GM12878 (cell line): ENCODE measurements around the gene SPSB3. TPM values are rescaled to one million over a fixed set of nuclear protein-coding genes. Genes with fewer than 3 reads are reported as not detected.

ENCODE experiments used
- ATAC-seq: fragments of 200-7000 bp; cut with Tn5 transposase; 3 replicates; pipeline ENCODE4 v1.9.1; 2020; ENCODE audit warnings: mild to moderate bottlenecking, moderate library complexity
- BruUV-seq: library from RNA; stranded (reverse); fragments of 400-500 nt; replicated peaks from 2 replicates; lab custom pipeline; 2021; lab: Mats Ljungman, UMichigan
- CTCF ChIA-PET: fragments of 300-600 bp; sonication (Branson Sonifier 250); formaldehyde crosslinking; extraction: SDS; loops from one replicate; lab custom pipeline; 2021; ENCODE audit warnings: inconsistent platforms; lab: Yijun Ruan, JAX
- POLR2A ChIA-PET: fragments of 350-600 bp; formaldehyde crosslinking; extraction: SDS; loops from one replicate; lab custom pipeline; 2021; ENCODE audit warnings: inconsistent platforms; lab: Charles Lee
- RAD21 ChIA-PET: fragments of 300-600 bp; sonication (Branson Sonifier 250); formaldehyde crosslinking; loops from one replicate; lab custom pipeline; 2023; ENCODE audit warnings: antibody characterized with exemption; ENCODE audit not compliant: unreplicated experiment; lab: Charles Lee
- SMC1A ChIA-PET: fragments of 300-600 bp; sonication (Branson Sonifier 250); formaldehyde crosslinking; loops from one replicate; lab custom pipeline; 2023; ENCODE audit not compliant: unreplicated experiment, uncharacterized antibody; lab: Charles Lee
- DNase-seq: peaks from one replicate; pipeline ENCODE4 v3.0.0-alpha.2; 2011; ENCODE audit warnings: low read depth, low spot score
- FAIRE-seq: peaks from 3 replicates; lab custom pipeline; 2011; peaks lifted over from hg19 to GRCh38; lab: Jason Lieb, UNC
- H2AFZ ChIP-seq: 2 replicates; pipeline ENCODE4 v1.6.0; 2011; ENCODE audit warnings: low read depth, low read length, control low read depth; ENCODE audit not compliant: control insufficient read depth
- H3K27ac ChIP-seq: 2 replicates; pipeline ENCODE4 v1.5.1; 2011; ENCODE audit warnings: control low read depth; ENCODE audit not compliant: control insufficient read depth, insufficient read depth
- H3K27me3 ChIP-seq, 2 experiments: replicated peaks in 1 of 2; 2 replicates each; pipeline versions ENCODE4 v1.6.0 to v1.6.1; 2011; ENCODE audit warnings: low read length in 1 of 2; ENCODE audit not compliant: control insufficient read depth in 2 of 2, insufficient read depth in 2 of 2
- H3K36me3 ChIP-seq, 2 experiments: 2 replicates each; pipeline ENCODE4 v1.5.1; 2011; ENCODE audit warnings: low read length in 1 of 2; ENCODE audit not compliant: control insufficient read depth in 2 of 2, insufficient read depth in 2 of 2
- H3K4me1 ChIP-seq: 2 replicates; pipeline ENCODE4 v1.6.1; 2011; ENCODE audit warnings: mild to moderate bottlenecking, low read length, moderate library complexity, mixed read lengths; ENCODE audit not compliant: control insufficient read depth, insufficient read depth
- H3K4me2 ChIP-seq: 2 replicates; pipeline ENCODE4 v1.6.0; 2011; ENCODE audit warnings: control low read depth; ENCODE audit not compliant: control insufficient read depth, insufficient read depth
- H3K4me3 ChIP-seq: fragments of 200-600 bp; sonication (generic); 2 replicates; pipeline ENCODE4 v1.5.1; 2016
- H3K79me2 ChIP-seq: 2 replicates; pipeline ENCODE4 v1.6.0; 2011; ENCODE audit warnings: low read length; ENCODE audit not compliant: control insufficient read depth, insufficient read depth
- H3K9ac ChIP-seq: 2 replicates; pipeline ENCODE4 v1.8.0; 2011; ENCODE audit warnings: low read length, control low read depth, mixed read lengths; ENCODE audit not compliant: control insufficient read depth, insufficient read depth
- H3K9me3 ChIP-seq: replicated peaks from 3 replicates; pipeline ENCODE4 v1.5.1; 2011; ENCODE audit warnings: mild to moderate bottlenecking, low read length; ENCODE audit not compliant: control insufficient read depth, insufficient read depth
- H4K20me1 ChIP-seq: 2 replicates; pipeline ENCODE4 v1.6.0; 2011; ENCODE audit not compliant: control insufficient read depth, insufficient read depth
- EP300 ChIP-seq, 2 experiments: fragments of 150-350 bp in 1 of 2; IDR thresholded peaks; 2 replicates each; pipeline ENCODE4 v1.6.1; 2011 to 2012; ENCODE audit warnings: low read depth in 2 of 2, low read length in 2 of 2, borderline replicate concordance in 1 of 2, improper control_type of control experiment in 1 of 2, inconsistent platforms in 1 of 2; ENCODE audit not compliant: control insufficient read depth in 1 of 2
- EZH2 ChIP-seq: IDR thresholded peaks from 2 replicates; pipeline ENCODE4 v1.6.1; 2012; ENCODE audit warnings: low read depth, mild to moderate bottlenecking, control low read depth, inconsistent platforms, low read length, borderline replicate concordance; ENCODE audit not compliant: control insufficient read depth
- HCFC1 ChIP-seq: fragments of 150-350 bp; IDR thresholded peaks from 2 replicates; pipeline ENCODE4 v1.6.1; 2014; ENCODE audit warnings: low read length
- IKZF2 ChIP-seq, 2 experiments: fragments of 450-650 bp; IDR thresholded peaks; 2 replicates each; pipeline ENCODE4 v1.6.1; 2017; ENCODE audit warnings: mild to moderate bottlenecking in 2 of 2, moderate library complexity in 2 of 2
- KDM1A ChIP-seq: fragments of 200-600 bp; sonication (generic); IDR thresholded peaks from 2 replicates; pipeline ENCODE4 v1.6.1; 2016; ENCODE audit warnings: borderline replicate concordance
- NFYA ChIP-seq: IDR thresholded peaks from 2 replicates; pipeline ENCODE4 v1.6.1; 2011; ENCODE audit warnings: low read depth, mild to moderate bottlenecking, low read length, improper control_type of control experiment, borderline replicate concordance
- NR2F1 ChIP-seq: fragments of 450-650 bp; conservative IDR thresholded peaks from 2 replicates; pipeline ENCODE4 v1.6.1; 2017; ENCODE audit warnings: mild to moderate bottlenecking
- POLR2A ChIP-seq: IDR thresholded peaks from 2 replicates; pipeline ENCODE4 v1.6.1; 2011; ENCODE audit warnings: low read depth, mild to moderate bottlenecking, low read length
- RFX5 ChIP-seq: IDR thresholded peaks from 2 replicates; pipeline ENCODE4 v1.6.1; 2011; ENCODE audit warnings: low read depth, low read length, improper control_type of control experiment
- SUZ12 ChIP-seq: fragments of 200-600 bp; sonication (generic); IDR thresholded peaks from one replicate; pipeline ENCODE4 v1.6.1; 2018; ENCODE audit warnings: antibody characterized with exemption, mild to moderate bottlenecking; ENCODE audit not compliant: unreplicated experiment
- WGBS: methylation state at CpG from one replicate; pipeline ENCODE4 v1.1.6; 2016; ENCODE audit warnings: low lambda C conversion rate; ENCODE audit not compliant: insufficient replicate concordance, insufficient coverage; ENCODE audit errors: missing lambda C conversion rate; 5-methylcytosine and 5-hydroxymethylcytosine counted together
- in situ Hi-C: fragments of 300-500 bp; cut with MboI; formaldehyde crosslinking; loops from 9 replicates; pipeline ENCODE4 v1.14.3; 2018; ENCODE audit warnings: mixed read lengths
- intact Hi-C: fragments of 100-400 bp; cut with micrococcal nuclease; formaldehyde crosslinking; loops from one replicate; pipeline ENCODE4 v1.14.2; 2022; ENCODE audit not compliant: unreplicated experiment
- polyA plus RNA-seq, 11 experiments: library from polyadenylated mRNA; depleted of rRNA in 4 of 11; unstranded in 6 of 11; stranded (reverse) in 5 of 11; fragments of >200 nt; fragmentation: Nextera tagmentation in 4 of 11; fragmentation: Illumina TruSeq in 1 of 11; extraction: Ambion mirVana in 4 of 11; extraction: Trizol in 1 of 11; gene quantifications; 1 replicate in 1 of 11; 2 replicates in 10 of 11; pipeline versions ENCODE4 v1.2.1 to v1.2.3, GENCODE V29; 2011 to 2016; ENCODE audit warnings: inconsistent platforms in 2 of 11, missing spikeins in 2 of 11, low read depth in 1 of 11
- total RNA-seq, 4 experiments: library from RNA; depleted of rRNA in 3 of 4; stranded (reverse); fragments of >200 nt in 3 of 4; fragmentation: Illumina TruSeq in 1 of 4; extraction: Trizol in 1 of 4; gene quantifications; 2 replicates each; pipeline versions ENCODE4 v1.2.1 to v1.2.3, GENCODE V29; 2013 to 2021
- TF ChIP-seq, protein P1 (sequence below): fragments of 450-650 bp; formaldehyde crosslinking; IDR thresholded peaks from 2 replicates; pipeline ENCODE4 v1.5.0; 2022; ENCODE audit warnings: mild to moderate bottlenecking, missing genetic modification characterization
- TF ChIP-seq, protein P2 (sequence below): fragments of 450-650 bp; conservative IDR thresholded peaks from 2 replicates; pipeline ENCODE4 v1.6.1; 2017; ENCODE audit warnings: mild to moderate bottlenecking, moderate library complexity
- TF ChIP-seq, protein P3 (sequence below): fragments of 450-650 bp; IDR thresholded peaks from 2 replicates; pipeline ENCODE4 v1.6.1; 2017; ENCODE audit warnings: mild to moderate bottlenecking
- TF ChIP-seq, protein P4 (sequence below): fragments of 450-650 bp; IDR thresholded peaks from 2 replicates; pipeline ENCODE4 v1.6.1; 2016; ENCODE audit warnings: mild to moderate bottlenecking

Gene SPSB3
- total and polyA plus RNA-seq, 10 of the 15 experiments (the other 5 are each of a cell fraction or from before 2014, with no cell fraction given) = 0.31 to 26.9 (median 14.0) TPM

DNA sequence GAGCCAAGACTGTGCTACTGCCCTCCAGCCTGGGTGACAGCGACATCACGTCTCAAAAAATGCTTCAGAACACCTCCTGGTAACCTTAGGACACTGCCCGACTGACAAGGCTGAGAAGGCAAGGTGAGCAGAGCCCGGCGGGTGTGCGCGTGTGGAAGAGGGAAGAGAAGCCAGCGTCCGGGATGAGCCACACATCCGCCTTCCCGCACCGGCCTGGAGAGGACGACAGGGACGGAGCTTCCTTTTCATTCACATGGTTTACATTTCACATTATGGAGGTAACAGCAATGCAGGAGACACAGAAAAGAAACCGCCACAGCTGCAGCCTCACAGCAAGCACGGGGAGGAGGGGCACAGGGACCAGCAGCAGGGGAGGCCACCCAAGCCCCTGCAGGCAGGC is 27.7 kb upstream of the SPSB3 start:
- Histone ChIP-seq H3K4me3 (no peak overlapping the region), H3K79me2 (no peaks in the 10 kb centered on the region), H2AFZ (no peak overlapping the region), H3K27me3 (no peaks in the 10 kb centered on the region), H3K27ac (no peak overlapping the region), H3K9ac (no peak overlapping the region), H3K36me3 (peaks cover 0 to 1% of the 10 kb centered on the region in 2 experiments; a peak in 3 of 4 replicates), H3K4me1 (no peaks in the 10 kb centered on the region), H3K9me3 (no peaks in the 10 kb centered on the region; the same call in 2 of the 3 replicates), H4K20me1 (no peaks in the 10 kb centered on the region), H3K4me2 (no peak overlapping the region)
- WGBS = 87% methylated on average over 16 of the region's 16 CpGs
- in situ Hi-C loops (no loop called here), intact Hi-C loops (no loop called here)
- TF ChIP-seq RFX5 (no peak), IKZF2 (IDR thresholded peaks at IDR 0.05) (no peak), EP300 (IDR thresholded peaks at IDR 0.05; ENCODE audit: borderline replicate concordance in 1 of 2, control insufficient read depth in 1 of 2, low read depth in 2 of 2, low read length in 2 of 2) (no peak), KDM1A (no peak), HCFC1 (no peak), EZH2 (no peak), NR2F1 (no peak), POLR2A (no peak), NFYA (no peak), SUZ12 (no peak)
- TF ChIP-seq, protein P1, sequence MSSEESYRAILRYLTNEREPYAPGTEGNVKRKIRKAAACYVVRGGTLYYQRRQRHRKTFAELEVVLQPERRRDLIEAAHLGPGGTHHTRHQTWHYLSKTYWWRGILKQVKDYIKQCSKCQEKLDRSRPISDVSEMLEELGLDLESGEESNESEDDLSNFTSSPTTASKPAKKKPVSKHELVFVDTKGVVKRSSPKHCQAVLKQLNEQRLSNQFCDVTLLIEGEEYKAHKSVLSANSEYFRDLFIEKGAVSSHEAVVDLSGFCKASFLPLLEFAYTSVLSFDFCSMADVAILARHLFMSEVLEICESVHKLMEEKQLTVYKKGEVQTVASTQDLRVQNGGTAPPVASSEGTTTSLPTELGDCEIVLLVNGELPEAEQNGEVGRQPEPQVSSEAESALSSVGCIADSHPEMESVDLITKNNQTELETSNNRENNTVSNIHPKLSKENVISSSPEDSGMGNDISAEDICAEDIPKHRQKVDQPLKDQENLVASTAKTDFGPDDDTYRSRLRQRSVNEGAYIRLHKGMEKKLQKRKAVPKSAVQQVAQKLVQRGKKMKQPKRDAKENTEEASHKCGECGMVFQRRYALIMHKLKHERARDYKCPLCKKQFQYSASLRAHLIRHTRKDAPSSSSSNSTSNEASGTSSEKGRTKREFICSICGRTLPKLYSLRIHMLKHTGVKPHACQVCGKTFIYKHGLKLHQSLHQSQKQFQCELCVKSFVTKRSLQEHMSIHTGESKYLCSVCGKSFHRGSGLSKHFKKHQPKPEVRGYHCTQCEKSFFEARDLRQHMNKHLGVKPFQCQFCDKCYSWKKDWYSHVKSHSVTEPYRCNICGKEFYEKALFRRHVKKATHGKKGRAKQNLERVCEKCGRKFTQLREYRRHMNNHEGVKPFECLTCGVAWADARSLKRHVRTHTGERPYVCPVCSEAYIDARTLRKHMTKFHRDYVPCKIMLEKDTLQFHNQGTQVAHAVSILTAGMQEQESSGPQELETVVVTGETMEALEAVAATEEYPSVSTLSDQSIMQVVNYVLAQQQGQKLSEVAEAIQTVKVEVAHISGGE (CRISPR knock-in tag) = no peak
- TF ChIP-seq, protein P2, sequence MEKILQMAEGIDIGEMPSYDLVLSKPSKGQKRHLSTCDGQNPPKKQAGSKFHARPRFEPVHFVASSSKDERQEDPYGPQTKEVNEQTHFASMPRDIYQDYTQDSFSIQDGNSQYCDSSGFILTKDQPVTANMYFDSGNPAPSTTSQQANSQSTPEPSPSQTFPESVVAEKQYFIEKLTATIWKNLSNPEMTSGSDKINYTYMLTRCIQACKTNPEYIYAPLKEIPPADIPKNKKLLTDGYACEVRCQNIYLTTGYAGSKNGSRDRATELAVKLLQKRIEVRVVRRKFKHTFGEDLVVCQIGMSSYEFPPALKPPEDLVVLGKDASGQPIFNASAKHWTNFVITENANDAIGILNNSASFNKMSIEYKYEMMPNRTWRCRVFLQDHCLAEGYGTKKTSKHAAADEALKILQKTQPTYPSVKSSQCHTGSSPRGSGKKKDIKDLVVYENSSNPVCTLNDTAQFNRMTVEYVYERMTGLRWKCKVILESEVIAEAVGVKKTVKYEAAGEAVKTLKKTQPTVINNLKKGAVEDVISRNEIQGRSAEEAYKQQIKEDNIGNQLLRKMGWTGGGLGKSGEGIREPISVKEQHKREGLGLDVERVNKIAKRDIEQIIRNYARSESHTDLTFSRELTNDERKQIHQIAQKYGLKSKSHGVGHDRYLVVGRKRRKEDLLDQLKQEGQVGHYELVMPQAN = no peak
- TF ChIP-seq, protein P3, sequence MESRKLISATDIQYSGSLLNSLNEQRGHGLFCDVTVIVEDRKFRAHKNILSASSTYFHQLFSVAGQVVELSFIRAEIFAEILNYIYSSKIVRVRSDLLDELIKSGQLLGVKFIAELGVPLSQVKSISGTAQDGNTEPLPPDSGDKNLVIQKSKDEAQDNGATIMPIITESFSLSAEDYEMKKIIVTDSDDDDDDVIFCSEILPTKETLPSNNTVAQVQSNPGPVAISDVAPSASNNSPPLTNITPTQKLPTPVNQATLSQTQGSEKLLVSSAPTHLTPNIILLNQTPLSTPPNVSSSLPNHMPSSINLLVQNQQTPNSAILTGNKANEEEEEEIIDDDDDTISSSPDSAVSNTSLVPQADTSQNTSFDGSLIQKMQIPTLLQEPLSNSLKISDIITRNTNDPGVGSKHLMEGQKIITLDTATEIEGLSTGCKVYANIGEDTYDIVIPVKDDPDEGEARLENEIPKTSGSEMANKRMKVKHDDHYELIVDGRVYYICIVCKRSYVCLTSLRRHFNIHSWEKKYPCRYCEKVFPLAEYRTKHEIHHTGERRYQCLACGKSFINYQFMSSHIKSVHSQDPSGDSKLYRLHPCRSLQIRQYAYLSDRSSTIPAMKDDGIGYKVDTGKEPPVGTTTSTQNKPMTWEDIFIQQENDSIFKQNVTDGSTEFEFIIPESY = no peak
- TF ChIP-seq, protein P4, sequence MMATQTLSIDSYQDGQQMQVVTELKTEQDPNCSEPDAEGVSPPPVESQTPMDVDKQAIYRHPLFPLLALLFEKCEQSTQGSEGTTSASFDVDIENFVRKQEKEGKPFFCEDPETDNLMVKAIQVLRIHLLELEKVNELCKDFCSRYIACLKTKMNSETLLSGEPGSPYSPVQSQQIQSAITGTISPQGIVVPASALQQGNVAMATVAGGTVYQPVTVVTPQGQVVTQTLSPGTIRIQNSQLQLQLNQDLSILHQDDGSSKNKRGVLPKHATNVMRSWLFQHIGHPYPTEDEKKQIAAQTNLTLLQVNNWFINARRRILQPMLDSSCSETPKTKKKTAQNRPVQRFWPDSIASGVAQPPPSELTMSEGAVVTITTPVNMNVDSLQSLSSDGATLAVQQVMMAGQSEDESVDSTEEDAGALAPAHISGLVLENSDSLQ = no peak
- ChIA-PET RAD21 (no interaction called here), SMC1A (no interaction called here), POLR2A (no interaction called here), CTCF (no interaction called here)
- DNase-seq (no peak), FAIRE-seq (no peak), ATAC-seq (no peak)
- BruUV-seq = no TSS peak
